SH-SY5Y (cell line): ENCODE data around the gene LST1.

ENCODE experiments used
- GATA2 ChIP-seq: IDR thresholded peaks from 2 replicates; pipeline ENCODE4 v1.6.1; 2011; ENCODE audit warnings: mild to moderate bottlenecking, low read depth, low read length
- GATA3 ChIP-seq: IDR thresholded peaks from 2 replicates; pipeline ENCODE4 v1.6.1; 2011; ENCODE audit warnings: low read depth, mild to moderate bottlenecking, low read length, moderate library complexity

DNA sequence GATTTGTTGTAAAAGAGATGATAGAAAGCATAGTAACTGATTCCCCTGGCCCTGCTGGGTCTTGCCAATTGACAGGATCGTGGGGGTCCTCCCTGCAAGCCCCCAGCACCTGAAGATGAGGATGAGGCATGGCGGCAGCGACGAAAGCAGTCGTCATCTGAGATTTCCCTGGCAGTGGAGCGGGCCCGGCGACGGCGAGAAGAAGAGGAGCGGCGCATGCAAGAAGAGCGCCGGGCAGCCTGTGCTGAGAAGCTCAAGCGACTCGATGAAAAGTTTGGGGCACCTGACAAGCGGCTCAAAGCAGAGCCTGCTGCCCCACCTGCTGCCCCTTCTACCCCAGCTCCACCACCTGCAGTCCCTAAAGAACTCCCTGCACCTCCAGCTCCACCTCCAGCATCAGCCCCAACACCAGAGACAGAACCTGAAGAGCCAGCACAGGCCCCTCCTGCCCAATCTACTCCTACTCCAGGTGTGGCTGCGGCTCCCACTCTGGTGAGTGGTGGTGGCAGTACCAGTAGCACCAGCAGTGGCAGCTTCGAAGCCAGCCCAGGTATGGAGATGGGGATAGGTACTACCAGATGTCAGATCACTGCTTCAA lies 41.7 kb downstream of the LST1 start:
- TF ChIP-seq GATA3 (no peak), GATA2 (no peak)
